Suprapubic skin (tissue), 4 donors: Measurements from ENCODE around the gene MINAR2. TPM values are rescaled to one million over a fixed set of nuclear protein-coding genes. Genes with fewer than 3 reads are reported as not detected.

Experiments
- DNase-seq, 2 donors: peaks; one replicate each; pipeline ENCODE4 v3.0.0-alpha.2; 2019; ENCODE audit warnings: low spot score in 2 of 2
- H3K27ac ChIP-seq: fragments of 200-600 bp; sonication (generic); one replicate; pipeline ENCODE4 v1.5.1; 2019
- H3K27me3 ChIP-seq: fragments of 200-600 bp; sonication (generic); one replicate; pipeline ENCODE4 v1.5.1; 2019
- H3K36me3 ChIP-seq: fragments of 200-600 bp; sonication (generic); one replicate; pipeline ENCODE4 v1.5.1; 2019
- H3K4me1 ChIP-seq: fragments of 200-600 bp; sonication (generic); one replicate; pipeline ENCODE4 v1.5.1; 2019
- H3K4me3 ChIP-seq: fragments of 200-600 bp; sonication (generic); one replicate; pipeline ENCODE4 v1.5.1; 2019; ENCODE audit warnings: mild to moderate bottlenecking
- H3K9me3 ChIP-seq: fragments of 200-600 bp; sonication (generic); one replicate; pipeline ENCODE4 v1.5.1; 2019
- EP300 ChIP-seq: sonication (generic); formaldehyde crosslinking; IDR thresholded peaks from one replicate; pipeline ENCODE4 v1.6.1; 2017; ENCODE audit warnings: antibody characterized with exemption
- POLR2A ChIP-seq, 2 donors: fragments of 450-650 bp; IDR thresholded peaks; one replicate each; pipeline ENCODE4 v1.6.1; 2017; ENCODE audit warnings: antibody characterized with exemption in 2 of 2, mild to moderate bottlenecking in 2 of 2, moderate library complexity in 2 of 2
- POLR2AphosphoS5 ChIP-seq, 3 donors: sonication (generic); formaldehyde crosslinking; IDR thresholded peaks; one replicate each; pipeline ENCODE4 v1.6.1; 2017; ENCODE audit warnings: antibody characterized with exemption in 3 of 3
- WGBS: methylation state at CpG from one replicate; pipeline ENCODE4 v1.1.5; 2018; 5-methylcytosine and 5-hydroxymethylcytosine counted together
- total RNA-seq, 4 donors: library from RNA; depleted of rRNA; stranded (reverse); fragments of >200 nt; gene quantifications; one replicate each; pipeline ENCODE4 v1.1.0, GENCODE V29; 2016
- TF ChIP-seq, protein P1 (sequence below), 2 donors: fragments of 200-600 bp in 1 of 2; fragments of 450-650 bp in 1 of 2; sonication (generic) in 1 of 2; IDR thresholded peaks; one replicate each; pipeline ENCODE4 v1.5.1; 2016 to 2019; ENCODE audit warnings: antibody characterized with exemption in 2 of 2, mild to moderate bottlenecking in 1 of 2, moderate library complexity in 1 of 2

The MINAR2 gene
- total RNA-seq, 4 donors from 2014 or later: not detected

DNA sequence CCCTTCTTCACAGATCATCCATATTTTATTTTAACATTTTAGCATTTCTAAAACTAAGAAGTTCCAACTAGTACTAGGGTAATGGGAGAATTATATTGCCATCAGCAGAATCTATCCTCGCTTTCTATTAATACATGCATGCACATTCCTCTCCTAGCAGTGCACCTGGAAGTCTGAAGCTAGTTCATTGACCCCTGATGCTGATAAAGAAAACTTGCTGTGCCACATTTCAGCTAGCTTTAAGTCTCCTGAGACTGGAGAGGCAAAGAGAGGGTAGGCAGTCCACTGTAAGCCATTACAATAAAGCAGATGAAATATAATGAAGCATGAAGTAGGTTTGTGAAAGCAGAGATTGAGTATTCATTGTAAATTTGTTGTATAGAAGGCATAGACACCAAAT, 15.8 kb downstream of the MINAR2 start:
- H3K27ac ChIP-seq: no peak overlapping the region
- TF ChIP-seq, protein P1, sequence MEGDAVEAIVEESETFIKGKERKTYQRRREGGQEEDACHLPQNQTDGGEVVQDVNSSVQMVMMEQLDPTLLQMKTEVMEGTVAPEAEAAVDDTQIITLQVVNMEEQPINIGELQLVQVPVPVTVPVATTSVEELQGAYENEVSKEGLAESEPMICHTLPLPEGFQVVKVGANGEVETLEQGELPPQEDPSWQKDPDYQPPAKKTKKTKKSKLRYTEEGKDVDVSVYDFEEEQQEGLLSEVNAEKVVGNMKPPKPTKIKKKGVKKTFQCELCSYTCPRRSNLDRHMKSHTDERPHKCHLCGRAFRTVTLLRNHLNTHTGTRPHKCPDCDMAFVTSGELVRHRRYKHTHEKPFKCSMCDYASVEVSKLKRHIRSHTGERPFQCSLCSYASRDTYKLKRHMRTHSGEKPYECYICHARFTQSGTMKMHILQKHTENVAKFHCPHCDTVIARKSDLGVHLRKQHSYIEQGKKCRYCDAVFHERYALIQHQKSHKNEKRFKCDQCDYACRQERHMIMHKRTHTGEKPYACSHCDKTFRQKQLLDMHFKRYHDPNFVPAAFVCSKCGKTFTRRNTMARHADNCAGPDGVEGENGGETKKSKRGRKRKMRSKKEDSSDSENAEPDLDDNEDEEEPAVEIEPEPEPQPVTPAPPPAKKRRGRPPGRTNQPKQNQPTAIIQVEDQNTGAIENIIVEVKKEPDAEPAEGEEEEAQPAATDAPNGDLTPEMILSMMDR (IDR thresholded peaks at IDR 0.05): no peak
- no peak for TF ChIP-seq EP300
- DNase-seq: no peak
- WGBS: 95% methylated on average over 1 of the region's 1 CpG
- no peaks in the 10 kb centered on the region for H3K27me3 ChIP-seq
- H3K4me3 ChIP-seq: no peak overlapping the region
- H3K4me1 ChIP-seq: no peaks in the 10 kb centered on the region
- no peaks in the 10 kb centered on the region for H3K36me3 ChIP-seq
- H3K9me3 ChIP-seq: no peaks in the 10 kb centered on the region

DNA sequence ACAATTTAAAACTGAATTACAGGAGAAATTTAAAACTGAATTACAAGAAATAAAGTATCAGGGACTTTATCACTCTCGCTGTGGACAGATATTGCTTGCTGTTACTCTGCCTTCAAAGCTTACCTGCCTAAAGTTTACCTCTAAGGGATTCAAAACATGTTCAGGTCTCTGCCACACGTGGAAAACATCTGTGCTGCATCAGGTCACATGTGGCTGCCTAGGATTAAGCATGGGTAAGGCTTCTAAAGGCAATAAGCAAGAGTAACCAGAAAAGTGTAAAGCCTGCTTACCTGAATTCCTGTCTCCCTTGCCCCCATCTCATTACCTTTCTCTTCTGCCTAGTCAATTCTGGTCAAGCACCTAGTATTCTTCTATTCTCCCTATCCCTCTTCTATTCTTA, 18.9 kb downstream of the MINAR2 start:
- H3K36me3 ChIP-seq: no peaks in the 10 kb centered on the region
- H3K9me3 ChIP-seq: no peaks in the 10 kb centered on the region
- no peak overlapping the region for H3K4me3 ChIP-seq
- DNase-seq: no peak
- H3K4me1 ChIP-seq: no peaks in the 10 kb centered on the region
- 80% methylated on average over 2 of the region's 2 CpGs for WGBS
- H3K27ac ChIP-seq: no peak overlapping the region
- H3K27me3 ChIP-seq: no peaks in the 10 kb centered on the region
- TF ChIP-seq POLR2A (IDR thresholded peaks at IDR 0.05): no peak
- TF ChIP-seq EP300: no peak
- no peak for TF ChIP-seq POLR2AphosphoS5 (IDR thresholded peaks at IDR 0.05)
- TF ChIP-seq, protein P1 (IDR thresholded peaks at IDR 0.05): no peak

DNA sequence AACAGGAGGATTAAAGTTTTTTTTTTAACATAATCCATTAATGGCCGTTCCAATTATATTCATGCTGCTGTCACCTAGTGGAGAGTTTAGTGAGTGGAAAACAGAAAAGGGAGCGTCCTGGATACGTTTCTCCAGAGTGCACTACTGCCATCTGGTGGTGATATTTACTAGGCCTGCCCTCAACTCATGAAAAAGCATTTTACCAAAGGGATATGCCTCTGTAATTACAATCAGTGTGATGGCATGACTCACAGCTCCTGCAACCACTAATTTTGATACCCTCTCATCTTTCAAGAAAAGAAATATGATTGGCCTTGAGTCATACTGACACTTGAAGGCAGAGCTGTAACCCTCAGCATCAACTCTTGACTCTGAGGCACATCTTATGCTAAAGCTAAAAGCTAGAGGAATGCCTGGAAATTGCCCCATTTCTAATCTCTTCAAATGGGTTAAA, 20.1 kb downstream of the MINAR2 start:
- Histone ChIP-seq H3K9me3 (no peaks in the 10 kb centered on the region), H3K4me1 (no peaks in the 10 kb centered on the region), H3K36me3 (no peaks in the 10 kb centered on the region), H3K27ac (no peak overlapping the region), H3K4me3 (no peak overlapping the region), H3K27me3 (no peaks in the 10 kb centered on the region)
- 0% methylated on average over 3 of the region's 3 CpGs for WGBS
- TF ChIP-seq, protein P1 (IDR thresholded peaks at IDR 0.05): peak; percentile 77 to 93
- no peak for TF ChIP-seq POLR2A (IDR thresholded peaks at IDR 0.05)
- DNase-seq: no peak

DNA sequence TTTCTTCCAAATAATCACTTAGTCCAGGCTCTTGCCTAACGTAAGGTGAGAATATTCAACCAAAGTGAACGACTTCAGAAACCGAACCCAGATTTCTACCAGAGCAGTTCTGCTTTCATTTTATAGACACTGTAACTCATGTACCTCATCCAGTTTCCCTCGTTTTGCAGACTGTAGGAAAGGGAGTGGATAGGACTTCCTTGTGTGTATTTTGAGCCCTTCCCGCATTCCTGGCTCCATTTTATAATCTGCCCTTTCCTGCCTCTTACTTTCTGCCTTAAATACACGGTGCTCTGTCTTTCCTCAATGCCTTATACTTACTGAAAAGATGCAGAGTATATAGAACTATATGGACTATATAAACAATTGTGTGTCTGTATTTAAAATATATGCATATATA, 20.8 kb downstream of the MINAR2 start:
- Histone ChIP-seq H3K36me3 (no peaks in the 10 kb centered on the region), H3K27ac (no peak overlapping the region), H3K27me3 (no peaks in the 10 kb centered on the region), H3K4me3 (no peak overlapping the region), H3K9me3 (no peaks in the 10 kb centered on the region), H3K4me1 (no peaks in the 10 kb centered on the region)
- no peak for DNase-seq
- 74% methylated on average over 6 of the region's 6 CpGs for WGBS
- TF ChIP-seq, protein P1 (IDR thresholded peaks at IDR 0.05): no peak
- TF ChIP-seq EP300 (no peak), POLR2A (IDR thresholded peaks at IDR 0.05) (no peak), POLR2AphosphoS5 (IDR thresholded peaks at IDR 0.05) (no peak)

DNA sequence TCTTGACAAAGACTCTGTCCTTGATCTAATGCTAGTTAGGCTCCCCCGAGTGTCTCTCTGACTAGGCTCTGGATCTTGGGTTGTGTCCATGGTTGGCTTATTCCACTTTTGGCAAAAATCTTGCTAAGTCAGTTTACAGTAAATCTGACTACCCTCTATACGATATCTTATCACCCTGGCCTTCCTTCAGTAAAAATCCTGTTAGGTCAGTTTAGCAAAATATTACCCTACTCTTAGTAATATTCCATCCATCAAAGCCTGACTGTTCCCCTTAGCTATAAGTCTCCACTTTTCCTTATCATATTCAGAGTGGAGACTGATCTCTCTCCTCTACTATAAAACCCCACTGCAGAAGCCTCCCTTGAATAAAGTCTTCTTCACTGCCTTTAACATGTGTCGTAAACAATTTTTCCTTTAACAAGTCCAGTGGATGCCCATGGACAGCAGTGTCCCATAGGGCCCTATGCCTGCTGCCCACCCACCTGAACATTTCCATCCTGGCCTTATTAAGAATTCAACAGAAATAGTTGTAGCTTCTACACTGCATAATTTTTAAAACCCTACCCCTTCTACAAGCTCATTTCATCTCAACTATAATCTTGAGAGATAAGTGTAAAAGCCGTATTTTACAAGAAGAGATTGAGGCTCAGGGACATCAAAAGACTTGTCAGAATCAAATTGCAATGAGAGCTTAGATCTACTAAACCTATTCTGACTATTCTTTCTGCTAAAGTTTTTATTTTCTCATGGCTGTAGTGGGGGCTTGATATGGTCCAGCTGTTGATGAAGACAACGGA, 22.3 kb downstream of the MINAR2 start:
- no peak for TF ChIP-seq POLR2AphosphoS5 (IDR thresholded peaks at IDR 0.05)
- no peak for TF ChIP-seq EP300
- TF ChIP-seq POLR2A (IDR thresholded peaks at IDR 0.05): no peak
- TF ChIP-seq, protein P1 (IDR thresholded peaks at IDR 0.05): no peak

More for the DNA sequence above, 22.3 kb downstream of the MINAR2 start:
- no peaks in the 10 kb centered on the region for H3K27me3 ChIP-seq
- no peak for DNase-seq
- H3K27ac ChIP-seq: no peak overlapping the region
- no peaks in the 10 kb centered on the region for H3K9me3 ChIP-seq
- no peaks in the 10 kb centered on the region for H3K4me1 ChIP-seq
- WGBS: 69% methylated on average over 5 of the region's 5 CpGs
- H3K4me3 ChIP-seq: no peak overlapping the region
- H3K36me3 ChIP-seq: no peaks in the 10 kb centered on the region
